WI38 (cell line): Measurements from ENCODE around the gene QSOX1.
"Not testable (repeated sequence)": the region's sequence is repeated elsewhere in the genome, so short reads cannot be mapped to it uniquely, and the experiment has no call there.

Source experiments
- H3K4me3 ChIP-seq: 2 replicates; pipeline ENCODE4 v1.5.1; 2011; ENCODE audit warnings: low read depth, mild to moderate bottlenecking, control low read depth, low read length
- CTCF ChIP-seq: IDR thresholded peaks from 2 replicates; pipeline ENCODE4 v1.5.1; 2012; ENCODE audit warnings: low read depth, mild to moderate bottlenecking, control low read depth, low read length

The QSOX1 gene

GRCh38 chr1:180119837-180120236, 34.8 kb upstream of the QSOX1 start:
- no peak overlapping the region for H3K4me3 ChIP-seq
- no peak for TF ChIP-seq CTCF

GRCh38 chr1:180123463-180123936, 31.2 kb upstream of the QSOX1 start:
- H3K4me3 ChIP-seq: no peak overlapping the region
- TF ChIP-seq CTCF: no peak

DNA sequence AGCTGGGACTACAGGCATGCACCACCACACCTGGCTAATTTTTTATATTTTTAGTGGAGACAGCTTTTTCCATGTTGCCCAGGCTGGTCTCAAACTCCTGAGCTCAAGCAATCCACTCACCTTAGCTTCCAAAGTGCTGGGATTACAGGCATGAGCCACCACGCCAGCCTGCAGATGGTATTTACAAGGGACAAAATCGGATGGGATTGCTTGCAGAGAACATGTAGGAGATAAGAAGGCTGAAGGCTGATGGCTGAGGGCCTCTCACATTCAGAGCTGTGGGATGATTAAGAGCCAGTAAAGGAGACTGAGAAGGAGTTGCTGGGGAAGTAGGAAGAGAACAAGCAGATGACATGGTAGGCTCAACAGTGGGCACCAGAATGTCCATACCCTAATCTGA, 24.0 kb upstream of the QSOX1 start:
- H3K4me3 ChIP-seq: no peak overlapping the region
- TF ChIP-seq CTCF: no peak

GRCh38 chr1:180131510-180131909, 23.2 kb upstream of the QSOX1 start:
- no peak for TF ChIP-seq CTCF
- no peak overlapping the region for H3K4me3 ChIP-seq

DNA sequence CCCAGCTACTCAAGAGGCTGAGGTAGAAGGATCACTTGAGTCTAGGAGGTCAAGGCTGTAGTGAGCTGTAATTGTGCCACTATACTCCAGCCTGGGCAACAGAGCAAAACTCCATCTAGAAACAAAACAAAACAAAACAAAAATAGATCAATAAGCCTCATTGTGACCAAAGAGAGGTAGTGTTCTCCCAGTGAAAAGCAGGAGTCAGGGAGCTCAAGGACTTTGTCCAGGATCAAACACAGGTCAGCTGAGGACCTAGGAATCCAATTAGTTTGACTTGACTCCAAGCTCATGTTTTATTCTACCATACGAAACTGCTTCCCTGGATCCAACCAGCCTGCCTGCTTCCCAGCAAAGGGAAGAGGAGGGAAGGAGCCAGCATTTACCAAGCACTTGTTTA, 21.5 kb upstream of the QSOX1 start:
- no peak for TF ChIP-seq CTCF

GRCh38 chr1:180133688-180134087, 21.0 kb upstream of the QSOX1 start:
- not testable (repeated sequence) for H3K4me3 ChIP-seq

More for the DNA sequence above, 21.5 kb upstream of the QSOX1 start:
- no peak overlapping the region for H3K4me3 ChIP-seq

DNA sequence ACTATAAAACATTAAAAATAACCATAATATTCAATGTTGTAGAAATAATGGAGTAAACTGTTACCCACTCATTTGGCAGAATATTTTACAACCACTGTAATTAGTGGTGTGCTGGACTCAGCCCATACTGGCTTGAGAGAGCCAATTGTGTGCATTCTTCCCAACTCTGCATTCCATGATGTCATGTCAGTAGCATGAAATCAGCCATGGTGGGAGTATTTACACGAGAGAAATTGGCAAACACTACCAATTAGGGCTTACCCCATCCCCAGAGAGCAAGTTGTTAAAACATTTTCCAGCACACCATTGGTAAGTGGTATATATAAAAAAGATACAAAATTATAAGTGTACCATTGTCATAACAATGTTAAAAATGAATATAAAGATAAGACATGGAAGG, 19.1 kb upstream of the QSOX1 start:
- H3K4me3 ChIP-seq: no peak overlapping the region
- TF ChIP-seq CTCF: no peak

- H3K4me3 ChIP-seq: no peak overlapping the region
- no peak for TF ChIP-seq CTCF
Observed at GRCh38 chr1:180136331-180136967, 18.2 kb upstream of the QSOX1 start.
